Liver (tissue), 3 donors: ENCODE data around the gene BIRC6.

ENCODE experiments used
- EGR1 ChIP-seq, 2 donors: IDR thresholded peaks; 2 replicates each; pipeline ENCODE4 v1.6.1; 2016 to 2018; ENCODE audit warnings: antibody characterized with exemption in 2 of 2, low read depth in 2 of 2
- FOXA1 ChIP-seq: IDR thresholded peaks from 2 replicates; pipeline ENCODE4 v1.6.1; 2016; ENCODE audit warnings: antibody characterized with exemption
- JUND ChIP-seq, 2 donors: IDR thresholded peaks; 2 replicates each; pipeline ENCODE4 v1.6.1; 2016; ENCODE audit warnings: antibody characterized with exemption in 2 of 2
- RAD21 ChIP-seq, 2 donors: IDR thresholded peaks; 2 replicates each; pipeline ENCODE4 v1.6.1; 2016; ENCODE audit warnings: antibody characterized with exemption in 2 of 2, mild to moderate bottlenecking in 2 of 2
- TAF1 ChIP-seq: conservative IDR thresholded peaks from 2 replicates; pipeline ENCODE4 v1.6.1; 2016; ENCODE audit warnings: antibody characterized with exemption, mild to moderate bottlenecking
- YY1 ChIP-seq: IDR thresholded peaks from 2 replicates; pipeline ENCODE4 v1.6.1; 2016; ENCODE audit warnings: antibody characterized with exemption, mild to moderate bottlenecking
- TF ChIP-seq, protein P1 (sequence below): fragments of 150-350 bp; IDR thresholded peaks from 2 replicates; pipeline ENCODE4 v1.5.1; 2017; ENCODE audit warnings: improper control_type of control experiment, low read depth, low read length; ENCODE audit not compliant: missing input control
- TF ChIP-seq, protein P2 (sequence below): IDR thresholded peaks from 2 replicates; pipeline ENCODE4 v1.6.1; 2016; ENCODE audit warnings: antibody characterized with exemption
- TF ChIP-seq, protein P3 (sequence below): IDR thresholded peaks from 2 replicates; pipeline ENCODE4 v1.6.1; 2016; ENCODE audit warnings: antibody characterized with exemption
- TF ChIP-seq, protein P4 (sequence below): IDR thresholded peaks from 2 replicates; pipeline ENCODE4 v1.6.1; 2016; ENCODE audit warnings: antibody characterized with exemption, mild to moderate bottlenecking
- TF ChIP-seq, protein P5 (sequence below): IDR thresholded peaks from 2 replicates; pipeline ENCODE4 v1.6.1; 2016; ENCODE audit warnings: antibody characterized with exemption
- donor health status: healthy.
- donor health status: healthy.

DNA sequence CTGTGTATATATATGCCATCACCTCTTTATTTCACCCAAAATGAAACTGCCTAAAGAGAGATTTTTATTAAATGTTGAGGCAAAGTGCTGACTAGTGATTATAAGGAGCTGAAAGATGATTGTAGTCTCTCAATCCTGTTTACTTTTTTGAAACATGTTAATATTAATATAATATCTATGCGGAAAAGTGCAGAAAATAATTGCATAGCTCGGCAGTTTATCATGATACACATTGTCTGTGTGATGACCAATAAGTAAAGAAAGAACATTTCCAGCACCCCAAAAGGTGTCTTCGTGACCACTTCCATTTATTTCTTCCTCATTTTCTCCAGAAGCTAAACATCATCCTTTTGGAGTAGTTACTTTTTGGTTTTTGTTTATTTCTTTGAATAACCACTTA, 99.0 kb downstream of the BIRC6 start:
- TF ChIP-seq YY1 (no peak), TAF1 (no peak), FOXA1 (no peak), RAD21 (IDR thresholded peaks at IDR 0.05) (no peak), JUND (IDR thresholded peaks at IDR 0.05) (no peak), EGR1 (IDR thresholded peaks at IDR 0.05; ENCODE audit: low read depth in 2 of 2) (no peak)
- TF ChIP-seq, protein P1, sequence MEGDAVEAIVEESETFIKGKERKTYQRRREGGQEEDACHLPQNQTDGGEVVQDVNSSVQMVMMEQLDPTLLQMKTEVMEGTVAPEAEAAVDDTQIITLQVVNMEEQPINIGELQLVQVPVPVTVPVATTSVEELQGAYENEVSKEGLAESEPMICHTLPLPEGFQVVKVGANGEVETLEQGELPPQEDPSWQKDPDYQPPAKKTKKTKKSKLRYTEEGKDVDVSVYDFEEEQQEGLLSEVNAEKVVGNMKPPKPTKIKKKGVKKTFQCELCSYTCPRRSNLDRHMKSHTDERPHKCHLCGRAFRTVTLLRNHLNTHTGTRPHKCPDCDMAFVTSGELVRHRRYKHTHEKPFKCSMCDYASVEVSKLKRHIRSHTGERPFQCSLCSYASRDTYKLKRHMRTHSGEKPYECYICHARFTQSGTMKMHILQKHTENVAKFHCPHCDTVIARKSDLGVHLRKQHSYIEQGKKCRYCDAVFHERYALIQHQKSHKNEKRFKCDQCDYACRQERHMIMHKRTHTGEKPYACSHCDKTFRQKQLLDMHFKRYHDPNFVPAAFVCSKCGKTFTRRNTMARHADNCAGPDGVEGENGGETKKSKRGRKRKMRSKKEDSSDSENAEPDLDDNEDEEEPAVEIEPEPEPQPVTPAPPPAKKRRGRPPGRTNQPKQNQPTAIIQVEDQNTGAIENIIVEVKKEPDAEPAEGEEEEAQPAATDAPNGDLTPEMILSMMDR, result no peak
- TF ChIP-seq, protein P2, sequence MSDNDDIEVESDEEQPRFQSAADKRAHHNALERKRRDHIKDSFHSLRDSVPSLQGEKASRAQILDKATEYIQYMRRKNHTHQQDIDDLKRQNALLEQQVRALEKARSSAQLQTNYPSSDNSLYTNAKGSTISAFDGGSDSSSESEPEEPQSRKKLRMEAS, result no peak
- TF ChIP-seq, protein P3, sequence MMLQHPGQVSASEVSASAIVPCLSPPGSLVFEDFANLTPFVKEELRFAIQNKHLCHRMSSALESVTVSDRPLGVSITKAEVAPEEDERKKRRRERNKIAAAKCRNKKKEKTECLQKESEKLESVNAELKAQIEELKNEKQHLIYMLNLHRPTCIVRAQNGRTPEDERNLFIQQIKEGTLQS, result no peak
- TF ChIP-seq, protein P4, sequence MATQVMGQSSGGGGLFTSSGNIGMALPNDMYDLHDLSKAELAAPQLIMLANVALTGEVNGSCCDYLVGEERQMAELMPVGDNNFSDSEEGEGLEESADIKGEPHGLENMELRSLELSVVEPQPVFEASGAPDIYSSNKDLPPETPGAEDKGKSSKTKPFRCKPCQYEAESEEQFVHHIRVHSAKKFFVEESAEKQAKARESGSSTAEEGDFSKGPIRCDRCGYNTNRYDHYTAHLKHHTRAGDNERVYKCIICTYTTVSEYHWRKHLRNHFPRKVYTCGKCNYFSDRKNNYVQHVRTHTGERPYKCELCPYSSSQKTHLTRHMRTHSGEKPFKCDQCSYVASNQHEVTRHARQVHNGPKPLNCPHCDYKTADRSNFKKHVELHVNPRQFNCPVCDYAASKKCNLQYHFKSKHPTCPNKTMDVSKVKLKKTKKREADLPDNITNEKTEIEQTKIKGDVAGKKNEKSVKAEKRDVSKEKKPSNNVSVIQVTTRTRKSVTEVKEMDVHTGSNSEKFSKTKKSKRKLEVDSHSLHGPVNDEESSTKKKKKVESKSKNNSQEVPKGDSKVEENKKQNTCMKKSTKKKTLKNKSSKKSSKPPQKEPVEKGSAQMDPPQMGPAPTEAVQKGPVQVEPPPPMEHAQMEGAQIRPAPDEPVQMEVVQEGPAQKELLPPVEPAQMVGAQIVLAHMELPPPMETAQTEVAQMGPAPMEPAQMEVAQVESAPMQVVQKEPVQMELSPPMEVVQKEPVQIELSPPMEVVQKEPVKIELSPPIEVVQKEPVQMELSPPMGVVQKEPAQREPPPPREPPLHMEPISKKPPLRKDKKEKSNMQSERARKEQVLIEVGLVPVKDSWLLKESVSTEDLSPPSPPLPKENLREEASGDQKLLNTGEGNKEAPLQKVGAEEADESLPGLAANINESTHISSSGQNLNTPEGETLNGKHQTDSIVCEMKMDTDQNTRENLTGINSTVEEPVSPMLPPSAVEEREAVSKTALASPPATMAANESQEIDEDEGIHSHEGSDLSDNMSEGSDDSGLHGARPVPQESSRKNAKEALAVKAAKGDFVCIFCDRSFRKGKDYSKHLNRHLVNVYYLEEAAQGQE, result no peak
- TF ChIP-seq, protein P5, sequence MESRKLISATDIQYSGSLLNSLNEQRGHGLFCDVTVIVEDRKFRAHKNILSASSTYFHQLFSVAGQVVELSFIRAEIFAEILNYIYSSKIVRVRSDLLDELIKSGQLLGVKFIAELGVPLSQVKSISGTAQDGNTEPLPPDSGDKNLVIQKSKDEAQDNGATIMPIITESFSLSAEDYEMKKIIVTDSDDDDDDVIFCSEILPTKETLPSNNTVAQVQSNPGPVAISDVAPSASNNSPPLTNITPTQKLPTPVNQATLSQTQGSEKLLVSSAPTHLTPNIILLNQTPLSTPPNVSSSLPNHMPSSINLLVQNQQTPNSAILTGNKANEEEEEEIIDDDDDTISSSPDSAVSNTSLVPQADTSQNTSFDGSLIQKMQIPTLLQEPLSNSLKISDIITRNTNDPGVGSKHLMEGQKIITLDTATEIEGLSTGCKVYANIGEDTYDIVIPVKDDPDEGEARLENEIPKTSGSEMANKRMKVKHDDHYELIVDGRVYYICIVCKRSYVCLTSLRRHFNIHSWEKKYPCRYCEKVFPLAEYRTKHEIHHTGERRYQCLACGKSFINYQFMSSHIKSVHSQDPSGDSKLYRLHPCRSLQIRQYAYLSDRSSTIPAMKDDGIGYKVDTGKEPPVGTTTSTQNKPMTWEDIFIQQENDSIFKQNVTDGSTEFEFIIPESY, result no peak
